NCI-H1694 treated with DMSO at 0.1 percent for 48 hours (cell line): ENCODE measurements around the gene BDKRB2.

Experiments
- DNase-seq: peaks from one replicate; lab custom pipeline; 2025; lab: John Stamatoyannopoulos, UW

Gene BDKRB2

DNA sequence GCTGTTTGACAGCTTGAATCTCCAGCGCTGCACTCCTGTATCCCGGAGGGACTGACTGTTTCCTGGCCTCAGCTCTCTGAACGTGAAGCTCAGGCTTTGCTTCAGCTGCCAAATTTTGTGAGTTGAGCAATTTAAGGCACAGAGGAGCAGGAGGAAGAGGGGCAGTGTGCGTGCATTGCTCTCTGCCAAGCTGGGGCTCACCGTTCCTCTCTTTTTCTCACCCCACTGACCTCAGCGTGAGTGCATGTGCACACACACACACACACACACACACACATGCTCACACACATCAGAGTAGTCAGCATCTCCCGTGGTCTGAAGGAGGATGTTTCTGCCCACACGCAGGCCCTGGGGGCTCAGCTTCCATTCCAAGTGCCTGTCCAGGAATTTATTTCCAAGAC lies 27.8 kb upstream of the BDKRB2 start:
- DNase-seq, result peak; percentile 68

DNA sequence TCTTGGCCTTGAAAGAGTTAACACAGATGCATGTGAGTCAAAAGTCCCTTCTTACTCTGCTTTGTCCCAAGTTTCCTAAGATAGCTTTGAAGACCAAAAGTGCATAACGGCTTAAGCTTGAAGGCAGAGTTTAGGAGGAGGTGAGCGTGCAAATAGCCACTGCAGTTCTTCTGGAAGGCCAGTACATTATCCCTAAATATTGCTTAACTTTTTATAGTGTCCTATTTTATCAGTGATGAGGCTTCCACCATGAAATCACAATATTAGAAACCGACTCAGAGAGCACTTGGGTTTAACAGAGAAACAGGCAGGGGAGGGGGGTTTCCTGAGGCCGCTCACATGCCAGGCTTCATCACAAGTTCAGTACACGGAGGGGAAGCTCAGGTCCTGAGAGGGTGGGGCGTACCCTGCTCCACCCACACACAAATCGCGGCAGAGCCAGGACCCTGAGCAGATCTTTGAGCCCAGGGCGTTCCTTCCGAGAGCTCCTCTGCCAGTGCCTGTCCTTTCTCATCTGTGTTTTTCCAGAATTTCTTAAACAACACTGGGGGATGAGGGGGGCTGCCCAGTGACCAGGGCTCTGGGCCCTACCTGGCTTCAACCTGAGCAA lies 26.8 kb upstream of the BDKRB2 start:
- no peak for DNase-seq

DNA sequence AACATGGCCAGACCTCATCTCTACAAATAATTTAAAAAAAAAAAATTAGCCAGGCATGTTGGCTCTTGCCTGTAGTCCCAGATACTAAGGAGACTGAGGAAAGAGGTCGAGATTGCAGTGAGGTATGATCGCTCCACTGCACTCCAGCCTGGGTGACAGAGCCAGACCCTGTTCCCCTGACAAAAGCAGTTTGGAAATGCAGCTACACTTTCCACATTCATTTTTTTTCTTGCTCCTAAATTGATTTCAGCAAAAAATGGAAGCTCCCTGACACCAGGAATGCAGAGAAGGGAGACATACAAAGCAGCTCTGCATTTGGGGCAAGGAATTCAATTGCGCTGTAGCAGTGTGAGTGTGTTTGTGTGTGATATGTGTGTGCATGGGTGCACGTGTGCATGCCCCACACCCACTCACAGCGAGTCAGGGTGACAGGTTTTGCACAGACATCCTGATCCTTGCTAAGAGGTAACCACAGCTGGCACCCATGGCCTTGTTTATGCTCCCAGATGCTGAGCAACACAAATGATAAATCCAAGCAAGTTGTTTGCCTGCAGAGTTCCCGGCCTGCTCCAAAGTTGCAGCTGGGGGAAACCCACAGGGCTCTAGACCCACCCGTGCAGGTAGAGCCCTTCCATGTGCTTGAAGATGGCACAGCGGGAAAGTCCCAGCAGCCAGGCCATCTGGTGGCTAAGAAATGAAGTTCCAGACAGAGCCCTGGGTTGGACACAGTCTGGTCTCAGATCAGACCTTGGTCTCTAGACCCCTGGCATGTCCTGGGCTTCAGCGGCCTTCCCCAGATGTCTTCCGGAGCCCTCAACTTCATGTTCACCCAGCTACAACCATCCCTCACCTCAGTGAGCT lies 25.9 kb upstream of the BDKRB2 start:
- DNase-seq, result peak; percentile 66

DNA sequence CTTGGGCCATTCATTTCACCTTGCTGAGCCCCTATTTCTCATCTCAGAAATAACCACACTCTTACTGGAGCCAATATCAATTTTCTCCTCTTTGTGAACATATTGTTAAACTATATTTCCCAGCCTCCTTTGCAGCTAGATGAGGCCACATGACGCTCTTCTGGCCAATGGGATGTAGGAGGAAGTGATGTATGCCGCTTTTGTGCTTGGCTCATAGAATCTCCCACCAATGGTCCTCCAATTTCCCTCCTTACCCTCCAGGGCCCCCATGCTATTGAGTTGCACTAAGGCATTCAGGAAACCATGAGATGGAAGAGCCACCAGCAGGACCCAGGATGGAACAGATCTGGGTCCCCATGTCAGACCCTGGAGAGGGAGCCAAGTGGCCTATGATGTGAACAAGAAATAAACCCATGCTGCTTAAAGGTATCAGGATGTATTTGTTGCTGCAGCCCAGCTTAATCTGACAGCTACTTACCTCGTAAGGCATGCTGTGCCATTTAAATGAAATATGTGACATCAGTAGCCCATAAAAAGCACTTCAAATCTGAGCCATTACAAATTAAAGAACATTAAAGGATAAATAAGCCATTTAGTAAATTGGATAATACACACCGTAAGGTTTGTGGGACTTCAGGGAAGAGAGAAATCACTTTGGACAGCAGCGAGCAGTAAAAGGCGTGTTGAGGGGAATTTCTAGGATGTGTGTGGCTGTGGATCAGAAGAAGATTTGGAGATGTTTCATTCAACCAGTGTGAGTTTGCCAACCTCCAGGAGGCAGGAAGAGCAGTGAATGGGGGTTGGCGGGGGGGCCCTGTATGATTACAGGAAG lies 24.4 kb upstream of the BDKRB2 start:
- no peak for DNase-seq

DNA sequence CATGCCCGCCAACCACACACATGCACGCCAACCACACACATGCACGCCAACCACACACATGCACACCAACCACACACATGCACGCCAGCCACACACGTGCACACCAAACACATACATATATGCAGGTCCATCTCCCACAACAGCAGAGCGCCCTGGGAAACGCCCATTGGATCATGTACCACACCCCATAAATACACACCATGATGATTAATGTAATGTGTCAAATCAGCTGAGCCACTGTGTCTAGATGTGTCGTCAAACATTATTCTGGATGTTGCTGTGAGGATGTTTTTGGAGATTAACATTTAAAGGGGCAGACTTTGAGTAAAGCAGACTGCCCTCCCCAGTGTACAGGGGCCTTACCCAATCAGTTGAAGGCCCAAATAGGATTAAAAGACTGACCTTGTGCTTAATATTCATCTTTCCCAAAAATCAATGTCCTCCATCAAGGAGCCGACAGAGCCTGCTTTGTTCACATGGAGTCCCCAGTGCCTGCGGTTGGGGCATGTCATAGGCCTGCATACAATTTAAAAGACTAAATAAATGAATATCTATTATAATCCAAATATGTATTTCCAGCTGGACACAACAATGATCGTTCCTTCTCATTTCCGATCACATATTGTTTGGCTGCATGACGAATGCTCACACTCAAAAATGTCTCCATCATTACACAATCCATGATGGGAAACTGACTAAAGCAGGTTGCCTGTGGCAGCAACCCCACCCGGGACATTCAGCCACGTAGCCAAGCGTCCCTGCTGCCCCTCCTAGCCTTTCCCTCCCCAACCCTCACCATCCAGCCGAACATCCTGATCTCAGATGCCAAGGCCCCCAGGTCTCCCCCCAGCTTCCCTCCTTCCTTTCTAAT lies 23.2 kb upstream of the BDKRB2 start:
- no peak for DNase-seq

DNA sequence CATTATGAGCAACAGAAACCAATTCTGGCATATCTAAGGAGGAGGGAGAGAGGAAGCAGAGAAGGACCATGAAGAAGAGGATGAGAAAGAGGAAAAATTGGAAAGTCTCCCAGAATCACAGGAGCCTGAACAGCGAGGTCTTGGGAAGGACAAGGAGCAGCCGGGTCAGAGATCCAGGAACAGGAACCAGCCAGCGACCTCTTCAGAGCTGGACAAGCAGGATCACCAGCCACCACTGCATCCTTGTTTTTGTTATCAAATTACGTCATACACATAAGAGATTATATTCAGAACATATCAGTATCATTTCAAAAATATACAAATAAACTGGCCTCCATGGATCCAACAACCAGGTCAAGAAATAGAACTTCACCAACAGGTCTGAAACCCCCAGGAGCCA lies 22.1 kb upstream of the BDKRB2 start:
- no peak for DNase-seq

DNA sequence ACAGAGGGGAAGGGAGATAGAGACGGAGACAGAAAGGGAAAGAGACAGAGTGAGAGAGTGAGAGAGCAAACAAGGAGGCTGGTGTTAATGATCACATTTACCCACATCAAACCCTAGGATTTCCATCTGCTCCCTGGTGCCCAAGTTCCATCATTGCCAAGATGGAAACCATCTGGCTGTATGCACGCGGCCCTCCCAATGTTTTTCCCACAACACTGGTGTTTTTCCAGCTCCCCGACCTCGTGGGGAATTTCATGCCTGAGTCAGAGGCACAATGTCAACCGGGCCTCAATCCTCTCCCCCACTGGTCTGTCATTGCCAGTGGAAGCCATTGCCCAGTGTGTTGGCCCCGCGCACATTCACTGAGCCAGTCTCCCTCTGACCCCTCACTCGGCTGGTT lies 19.9 kb upstream of the BDKRB2 start:
- peak; percentile 93 for DNase-seq

DNA sequence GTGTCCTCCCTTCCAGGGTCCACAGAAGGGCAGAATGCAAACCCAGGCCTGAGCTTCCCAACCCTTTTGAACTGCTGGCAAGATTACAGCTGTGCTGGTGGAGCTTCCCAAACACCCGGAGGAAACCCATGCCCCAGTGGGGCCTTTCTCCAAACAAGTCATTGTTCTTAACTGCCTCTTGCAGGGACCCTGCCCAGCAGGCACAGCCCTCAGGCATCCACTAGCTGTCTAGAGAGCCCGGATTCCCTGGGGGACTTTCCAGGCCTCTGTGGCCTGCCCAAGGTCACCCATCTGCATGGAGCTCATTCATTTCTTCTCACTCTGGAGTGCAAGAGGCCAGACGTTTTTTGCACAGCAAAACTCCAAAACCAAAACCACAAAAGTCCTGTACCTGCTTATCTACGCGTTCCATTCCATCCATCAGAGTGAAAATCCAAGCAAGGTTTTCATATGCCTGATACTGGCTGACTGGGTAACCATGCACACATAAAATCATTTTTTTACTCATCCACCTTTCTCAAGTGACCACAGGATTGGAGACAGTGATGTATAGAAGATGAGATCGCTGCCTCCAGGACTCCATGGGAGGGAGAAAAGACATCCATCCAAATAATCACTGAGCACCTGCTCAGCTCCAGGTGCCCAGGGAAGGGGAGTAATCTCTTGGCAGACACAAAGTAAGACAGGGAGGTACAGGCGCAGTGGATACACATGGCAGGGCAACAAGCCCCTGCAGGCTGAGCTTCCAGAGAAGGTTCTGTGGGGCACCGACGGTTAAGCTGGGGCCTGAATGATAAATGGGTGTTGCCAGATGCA lies 17.2 kb upstream of the BDKRB2 start:
- DNase-seq, result no peak

DNA sequence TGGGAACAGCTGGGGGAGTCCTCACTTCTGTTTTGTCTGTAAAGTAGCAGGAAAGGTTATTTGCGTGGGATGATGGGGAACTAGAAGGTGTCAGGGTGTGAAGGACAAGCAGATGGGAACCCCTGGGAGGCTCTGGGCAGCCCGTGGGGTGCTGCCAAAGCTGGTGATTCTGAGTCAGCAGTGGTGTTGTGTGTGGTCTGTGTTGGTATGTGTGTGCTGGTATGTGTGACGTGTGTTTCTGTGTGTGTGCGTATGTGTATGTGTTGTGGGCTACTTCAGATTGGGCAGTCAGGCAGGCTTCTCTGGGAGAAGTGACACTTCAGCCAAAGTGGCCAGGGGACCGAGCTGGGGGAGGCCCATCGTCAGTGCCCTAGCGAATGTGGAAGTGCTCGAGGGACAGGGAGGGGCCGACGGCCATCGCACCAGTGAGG lies 15.3 kb upstream of the BDKRB2 start:
- DNase-seq, result no peak

DNA sequence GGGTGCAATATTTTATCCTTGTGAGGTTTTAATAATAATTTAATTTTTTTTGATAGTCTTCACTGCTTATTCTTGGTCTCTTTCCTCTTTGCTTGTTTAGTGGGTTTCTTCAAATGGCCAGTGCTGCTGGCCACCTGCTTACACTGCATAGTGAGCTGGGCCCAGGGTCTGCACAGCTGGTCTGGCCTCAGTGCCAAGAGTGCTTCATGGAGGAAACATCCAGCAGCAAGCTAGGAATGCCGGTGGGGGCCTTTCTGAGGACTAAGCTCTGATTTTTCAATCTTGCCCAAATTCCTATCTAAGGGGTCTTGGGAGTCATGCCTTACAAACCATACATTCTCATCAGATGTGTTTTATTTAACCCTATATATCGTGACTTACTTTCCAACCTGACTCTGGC lies 13.3 kb upstream of the BDKRB2 start:
- DNase-seq, result no peak

DNA sequence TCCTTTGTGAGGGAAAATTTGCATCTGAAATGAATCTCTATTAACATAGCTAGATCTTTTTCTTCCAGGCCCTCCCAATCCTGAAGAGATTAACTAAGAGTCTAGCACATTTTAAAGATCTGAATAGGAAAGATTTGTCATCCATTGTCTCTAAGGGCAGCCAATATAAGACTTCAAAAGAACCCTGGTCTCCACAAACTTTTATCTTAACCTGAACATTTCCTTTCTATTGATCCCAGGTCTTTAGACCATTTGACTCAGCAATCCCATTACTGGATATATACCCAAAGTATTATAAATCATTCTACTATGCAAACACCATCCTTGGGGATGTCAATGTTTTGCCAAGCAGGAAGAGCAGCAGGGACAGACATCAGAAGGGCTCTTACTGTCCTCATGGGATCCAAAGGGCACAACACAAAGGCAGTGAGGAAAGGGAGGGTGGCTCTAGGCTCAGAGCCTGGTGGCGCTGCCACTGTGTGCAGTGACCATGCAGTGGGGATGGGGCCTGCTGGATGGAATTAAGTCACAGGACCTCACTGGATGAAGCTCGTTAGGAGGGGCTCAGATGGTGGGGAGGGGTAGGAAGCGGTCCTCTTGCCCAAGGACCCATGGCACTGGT lies 12.7 kb upstream of the BDKRB2 start:
- DNase-seq, result no peak

DNA sequence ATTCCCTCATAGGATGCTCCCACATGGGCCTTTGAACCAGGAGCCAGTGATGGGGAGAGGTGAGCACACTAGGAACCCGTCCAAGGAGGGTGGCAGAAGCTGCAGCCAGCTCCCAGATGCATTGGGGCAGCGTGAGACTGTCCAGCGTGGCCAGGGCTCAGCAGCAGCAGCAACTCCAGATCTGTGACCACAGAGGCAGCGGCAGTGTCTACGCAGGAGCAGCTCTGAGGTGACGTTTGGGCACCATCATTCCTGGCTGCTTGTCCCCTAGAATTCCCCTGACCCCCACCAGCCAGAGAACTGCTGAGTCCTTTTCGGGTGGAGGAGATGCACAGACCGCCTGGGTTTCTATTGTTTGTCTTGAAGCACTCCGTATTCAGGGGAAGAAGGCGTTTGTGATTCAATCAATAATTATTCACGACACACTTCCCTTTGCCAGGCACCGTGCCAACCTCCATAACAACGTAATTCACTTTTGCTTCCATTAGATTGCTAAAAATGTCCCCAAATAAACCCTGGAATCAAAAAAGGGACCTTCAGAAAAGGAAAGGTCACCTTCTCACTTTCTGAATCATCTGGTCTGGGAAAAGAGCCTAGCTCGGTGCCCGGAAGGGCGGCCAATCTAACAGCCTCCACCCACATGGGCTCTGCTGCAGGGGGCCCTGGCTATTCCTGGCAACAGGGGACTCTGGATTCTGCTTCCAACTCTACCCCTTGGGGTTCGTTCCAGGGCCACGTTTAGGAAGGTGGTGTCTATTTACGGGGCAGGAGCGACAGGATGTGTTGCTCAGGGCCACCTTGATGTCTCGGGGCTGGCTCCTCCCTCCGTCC lies 11.4 kb upstream of the BDKRB2 start:
- DNase-seq, result no peak

DNA sequence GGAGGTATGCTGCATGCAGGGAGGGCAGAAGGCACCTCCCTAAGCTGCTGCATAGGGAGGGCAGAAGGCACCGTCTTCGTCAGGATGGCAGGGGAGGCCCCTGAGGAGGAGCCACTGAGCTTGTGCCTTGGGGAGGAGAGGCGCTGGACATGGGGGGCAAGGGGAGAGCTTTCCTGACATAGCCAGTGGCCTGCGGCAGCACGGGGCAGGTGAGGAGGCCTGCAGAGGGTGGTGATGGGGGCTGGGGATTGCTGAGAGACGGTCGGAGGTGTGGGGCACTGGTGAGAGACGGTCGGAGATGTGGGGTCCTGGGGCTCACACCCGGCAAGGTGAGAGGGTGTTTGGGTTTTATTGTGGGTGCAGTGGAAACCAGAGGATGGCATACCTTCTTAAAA lies 10.4 kb upstream of the BDKRB2 start:
- DNase-seq, result no peak

DNA sequence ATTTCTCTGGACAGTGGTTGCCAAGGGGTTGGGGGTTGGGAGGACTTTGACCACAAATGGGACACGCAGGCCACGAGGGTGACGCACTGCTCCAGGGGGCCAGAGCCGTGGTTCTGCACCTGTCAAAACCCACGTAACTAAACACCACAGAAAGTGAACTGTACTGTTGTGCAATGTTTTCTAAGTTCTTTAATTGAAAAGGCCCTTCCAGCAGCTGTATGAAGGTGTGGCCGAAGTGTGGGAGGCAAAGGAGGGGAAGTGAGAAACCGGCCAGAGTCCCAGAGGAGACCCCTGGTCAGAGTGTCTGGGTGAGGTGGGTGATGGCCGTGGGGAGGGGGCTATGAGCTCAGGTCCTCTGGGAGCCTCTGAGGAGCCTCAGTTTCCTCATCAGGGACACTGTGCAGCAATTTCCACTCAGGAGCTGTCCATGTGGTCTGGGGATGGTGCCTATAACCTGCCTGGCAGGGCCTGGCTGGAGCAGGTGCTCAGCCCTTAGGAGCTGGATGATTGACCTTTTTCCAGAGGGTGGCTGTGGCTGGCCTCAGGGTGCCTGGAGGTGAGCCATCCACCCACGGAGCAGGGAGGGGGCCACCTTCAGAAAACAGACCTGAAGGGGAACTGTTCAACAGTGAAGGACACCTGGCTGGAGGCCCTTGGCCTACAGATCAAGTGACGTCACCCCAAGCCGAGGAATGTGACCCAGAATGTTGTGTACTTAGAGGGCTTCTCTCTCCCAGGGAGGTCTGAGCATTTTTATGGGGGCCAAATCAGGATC lies 9.8 kb upstream of the BDKRB2 start:
- DNase-seq, result no peak

DNA sequence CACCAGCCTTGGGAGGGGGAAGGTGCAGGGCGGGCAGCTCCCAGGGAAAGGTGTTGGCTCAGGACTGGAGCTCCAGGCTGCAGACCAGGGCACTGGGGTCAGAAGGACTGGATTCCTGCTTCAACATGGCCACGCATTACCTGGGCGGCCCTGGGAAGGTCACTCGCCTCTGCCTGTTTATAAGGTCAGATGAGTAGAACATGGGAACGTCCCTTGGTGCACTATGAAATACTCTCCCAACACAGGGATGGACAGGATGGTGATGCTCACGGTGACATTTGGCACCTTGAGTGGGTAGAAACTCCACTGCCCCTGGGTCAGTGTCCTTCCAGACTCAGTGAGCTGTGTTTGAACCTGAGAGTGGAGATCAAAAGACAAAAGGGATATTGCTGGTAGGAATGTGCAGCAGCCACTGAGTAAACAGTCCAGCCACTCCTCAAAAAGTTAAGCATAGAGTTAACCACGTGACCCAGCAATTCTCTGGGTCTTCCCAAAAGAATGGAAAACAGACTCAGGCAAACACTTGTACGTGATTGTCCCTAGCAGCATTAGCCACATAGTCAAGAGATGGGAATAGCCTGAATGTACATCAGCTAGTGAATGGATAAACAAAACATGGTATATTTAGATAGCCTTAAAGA lies 9.1 kb upstream of the BDKRB2 start:
- no peak for DNase-seq

DNA sequence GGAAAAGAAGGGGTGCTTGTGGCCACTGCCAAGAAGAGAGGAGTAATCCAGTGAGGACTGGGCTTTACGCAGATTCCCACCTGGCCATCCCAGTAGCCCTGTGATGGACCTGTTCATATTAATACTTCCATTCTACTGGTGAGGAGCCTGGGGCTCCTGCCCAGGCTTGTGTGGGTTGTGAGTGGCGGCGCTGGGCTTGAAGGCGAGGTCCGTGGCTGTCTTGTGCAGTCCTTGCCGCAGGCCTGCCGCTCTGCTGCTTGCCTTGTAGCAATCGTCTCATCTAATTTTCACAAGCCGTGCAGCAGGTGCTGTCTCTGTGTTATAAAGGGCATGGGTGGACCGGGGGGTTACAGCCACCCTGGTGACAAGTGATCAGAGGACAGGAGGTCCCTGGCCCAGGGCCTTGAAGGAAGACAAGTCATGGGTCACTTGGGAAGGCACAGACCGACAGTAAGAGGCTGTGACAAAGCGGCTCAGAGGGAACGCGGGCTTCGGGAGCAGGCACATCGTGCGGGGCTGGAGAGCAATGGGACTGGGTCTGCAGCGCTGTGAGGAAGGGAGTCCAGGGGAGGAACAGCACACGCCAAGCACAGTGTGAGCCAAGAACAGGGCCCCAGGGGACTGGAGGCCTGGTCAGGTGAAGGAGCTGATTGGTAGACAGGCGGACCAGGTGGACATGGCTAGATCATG lies 7.3 kb upstream of the BDKRB2 start:
- DNase-seq, result no peak

DNA sequence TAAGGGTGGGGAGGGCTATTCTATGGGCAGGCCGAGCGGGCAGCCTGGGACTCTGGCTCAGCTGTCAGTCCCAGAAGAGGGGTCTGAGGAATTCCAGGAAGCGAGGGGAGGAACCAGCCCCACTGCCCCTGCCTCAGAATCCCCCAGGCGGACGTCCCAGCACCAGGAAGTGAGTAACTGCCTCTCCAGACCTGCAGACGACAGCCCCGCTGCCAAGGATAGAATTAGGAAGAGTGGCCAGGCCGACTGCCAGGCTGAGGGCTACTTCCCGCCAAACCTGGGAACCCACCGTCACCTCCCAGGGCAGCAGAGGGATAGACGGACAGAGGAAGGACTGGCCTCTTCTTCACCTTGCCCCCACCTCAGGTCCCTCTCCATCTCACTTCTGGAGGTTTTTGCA lies 6.7 kb upstream of the BDKRB2 start:
- no peak for DNase-seq
